Activated CD8-positive, alpha-beta T cell treated with anti-CD3 and anti-CD28 coated beads for 36 hours (primary cell): ENCODE results near the gene MYH1. TPM values are rescaled to one million over a fixed set of nuclear protein-coding genes. Genes with fewer than 3 reads are reported as not detected.
"Not testable (repeated sequence)": the region's sequence is repeated elsewhere in the genome, so short reads cannot be mapped to it uniquely, and the experiment has no call there.

Source experiments
- ATAC-seq: fragments of 200-7000 bp; cut with Tn5 transposase; one replicate; pipeline ENCODE4 v1.10.0; 2021; ENCODE audit warnings: mild to moderate bottlenecking, moderate library complexity
- CTCF ChIA-PET: fragments of 350-600 bp; sonication (Branson Sonifier 250); formaldehyde crosslinking; loops from one replicate; lab custom pipeline; 2021; ENCODE audit warnings: antibody characterized with exemption; lab: Charles Lee
- POLR2A ChIA-PET: fragments of 350-600 bp; sonication (Branson Sonifier 250); formaldehyde crosslinking; loops from one replicate; lab custom pipeline; 2021; ENCODE audit warnings: antibody characterized with exemption; lab: Charles Lee
- DNase-seq: peaks from one replicate; pipeline ENCODE4 v3.0.0-alpha.2; 2020
- H3K27ac Mint-ChIP-seq: one replicate; pipeline ENCODE4 v1.8.0; 2021; ENCODE audit warnings: mild to moderate bottlenecking, mixed read lengths
- H3K27me3 Mint-ChIP-seq: one replicate; pipeline ENCODE4 v1.8.0; 2021; ENCODE audit warnings: mixed read lengths
- H3K36me3 Mint-ChIP-seq: one replicate; pipeline ENCODE4 v1.8.0; 2021; ENCODE audit warnings: low read depth, mixed read lengths
- H3K4me1 Mint-ChIP-seq: one replicate; pipeline ENCODE4 v1.8.0; 2021; ENCODE audit warnings: low read depth, mixed read lengths
- H3K4me3 Mint-ChIP-seq: one replicate; pipeline ENCODE4 v1.8.0; 2021; ENCODE audit warnings: mild to moderate bottlenecking, moderate library complexity, mixed read lengths
- H3K9me3 Mint-ChIP-seq: one replicate; pipeline ENCODE4 v1.8.0; 2021; ENCODE audit warnings: mixed read lengths
- intact Hi-C: fragments of 100-400 bp; cut with micrococcal nuclease; formaldehyde crosslinking; loops from one replicate; pipeline ENCODE4 v1.10.0; 2022
- total RNA-seq, 2 experiments: library from RNA; stranded (reverse); gene quantifications; one replicate each; pipeline ENCODE4 v1.2.3, GENCODE V29; 2021
- TF ChIP-seq, protein P1 (sequence below): fragments of 200-600 bp; IDR thresholded peaks from one replicate; pipeline ENCODE4 v1.8.0; 2022; ENCODE audit warnings: antibody characterized with exemption, mild to moderate bottlenecking

MYH1 gene
- total RNA-seq, 2 experiments from 2014 or later, result not detected

DNA sequence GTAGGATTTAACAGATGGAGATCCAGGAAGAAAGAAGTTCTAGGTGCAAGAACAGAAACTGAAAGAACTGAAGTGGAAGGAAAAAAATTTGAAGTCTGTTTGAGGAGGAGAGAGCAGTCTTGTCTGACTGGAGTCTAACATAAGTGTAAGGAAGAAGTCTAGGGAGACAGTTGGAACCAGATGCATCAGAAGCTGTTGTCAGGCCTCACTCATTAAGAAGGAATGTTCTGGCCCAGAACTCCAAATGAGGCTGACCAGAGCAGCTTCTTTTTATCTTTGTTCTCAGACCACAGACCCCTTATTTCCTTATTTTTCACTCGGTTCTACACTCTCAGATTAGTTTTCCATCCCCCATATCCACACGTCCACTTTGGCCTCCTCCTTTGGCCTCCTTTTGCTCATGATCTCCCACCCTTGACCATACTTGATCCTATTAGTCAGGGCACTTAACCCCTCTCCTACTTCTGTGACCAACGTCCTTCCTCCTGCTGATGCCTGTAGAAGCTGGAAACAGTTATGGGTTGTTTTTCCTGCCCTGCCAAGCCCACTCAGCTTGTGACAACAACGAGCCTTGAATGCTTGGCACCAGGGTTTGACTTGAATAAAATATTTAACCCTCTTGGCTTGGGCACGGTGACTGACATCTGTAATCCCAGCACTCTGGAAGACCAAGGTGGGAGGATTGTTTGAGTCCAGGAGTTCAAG is 38.1 kb upstream of the MYH1 start:
- H3K4me3 Mint-ChIP-seq, result no peak overlapping the region
- DNase-seq, result no peak
- H3K27ac Mint-ChIP-seq, result no peak overlapping the region
- POLR2A ChIA-PET, result no interaction called here
- intact Hi-C loops, result no loop called here
- ATAC-seq, result no peak
- peaks cover 9% of the 10 kb centered on the region for H3K27me3 Mint-ChIP-seq
- CTCF ChIA-PET, result no interaction called here
- TF ChIP-seq, protein P1, sequence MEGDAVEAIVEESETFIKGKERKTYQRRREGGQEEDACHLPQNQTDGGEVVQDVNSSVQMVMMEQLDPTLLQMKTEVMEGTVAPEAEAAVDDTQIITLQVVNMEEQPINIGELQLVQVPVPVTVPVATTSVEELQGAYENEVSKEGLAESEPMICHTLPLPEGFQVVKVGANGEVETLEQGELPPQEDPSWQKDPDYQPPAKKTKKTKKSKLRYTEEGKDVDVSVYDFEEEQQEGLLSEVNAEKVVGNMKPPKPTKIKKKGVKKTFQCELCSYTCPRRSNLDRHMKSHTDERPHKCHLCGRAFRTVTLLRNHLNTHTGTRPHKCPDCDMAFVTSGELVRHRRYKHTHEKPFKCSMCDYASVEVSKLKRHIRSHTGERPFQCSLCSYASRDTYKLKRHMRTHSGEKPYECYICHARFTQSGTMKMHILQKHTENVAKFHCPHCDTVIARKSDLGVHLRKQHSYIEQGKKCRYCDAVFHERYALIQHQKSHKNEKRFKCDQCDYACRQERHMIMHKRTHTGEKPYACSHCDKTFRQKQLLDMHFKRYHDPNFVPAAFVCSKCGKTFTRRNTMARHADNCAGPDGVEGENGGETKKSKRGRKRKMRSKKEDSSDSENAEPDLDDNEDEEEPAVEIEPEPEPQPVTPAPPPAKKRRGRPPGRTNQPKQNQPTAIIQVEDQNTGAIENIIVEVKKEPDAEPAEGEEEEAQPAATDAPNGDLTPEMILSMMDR, result no peak
- no peaks in the 10 kb centered on the region for H3K36me3 Mint-ChIP-seq
- no peaks in the 10 kb centered on the region for H3K9me3 Mint-ChIP-seq
- H3K4me1 Mint-ChIP-seq, result no peaks in the 10 kb centered on the region

DNA sequence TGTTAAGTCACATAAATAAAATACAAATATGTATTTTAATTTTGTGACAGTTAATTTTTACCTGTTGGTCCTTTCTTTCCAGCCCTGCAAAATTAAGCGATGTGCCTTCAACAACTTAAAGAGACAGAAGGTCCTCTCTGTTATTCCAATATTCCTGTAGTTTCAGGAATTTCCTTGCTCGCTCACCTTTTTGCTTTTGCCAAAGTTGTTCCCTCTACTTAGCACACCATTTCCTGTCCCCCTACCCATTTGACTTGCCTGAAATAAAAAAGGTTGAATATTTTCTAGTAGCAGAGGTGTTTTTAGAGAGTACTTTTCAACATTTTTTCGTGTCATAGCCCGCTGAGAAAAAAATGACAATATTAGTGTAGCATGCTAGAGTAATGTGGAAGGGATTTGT is 31.7 kb upstream of the MYH1 start:
- Mint-ChIP-seq H3K4me3 (no peak overlapping the region), H3K4me1 (no peaks in the 10 kb centered on the region), H3K27me3 (peaks cover 14% of the 10 kb centered on the region), H3K9me3 (no peaks in the 10 kb centered on the region), H3K36me3 (no peaks in the 10 kb centered on the region), H3K27ac (no peak overlapping the region)
- POLR2A ChIA-PET, result interaction anchor here (0.5 kb wide), 1 partner anchor 12 kb away, joined by 3 read pairs; no protein-coding TSS in a partner anchor
- TF ChIP-seq, protein P1, result no peak
- no peak for ATAC-seq
- intact Hi-C loops, result no loop called here
- CTCF ChIA-PET, result interaction anchor here (0.6 kb wide), 1 partner anchor 95 kb away, joined by 4 read pairs; no protein-coding TSS in a partner anchor
- DNase-seq, result no peak

DNA sequence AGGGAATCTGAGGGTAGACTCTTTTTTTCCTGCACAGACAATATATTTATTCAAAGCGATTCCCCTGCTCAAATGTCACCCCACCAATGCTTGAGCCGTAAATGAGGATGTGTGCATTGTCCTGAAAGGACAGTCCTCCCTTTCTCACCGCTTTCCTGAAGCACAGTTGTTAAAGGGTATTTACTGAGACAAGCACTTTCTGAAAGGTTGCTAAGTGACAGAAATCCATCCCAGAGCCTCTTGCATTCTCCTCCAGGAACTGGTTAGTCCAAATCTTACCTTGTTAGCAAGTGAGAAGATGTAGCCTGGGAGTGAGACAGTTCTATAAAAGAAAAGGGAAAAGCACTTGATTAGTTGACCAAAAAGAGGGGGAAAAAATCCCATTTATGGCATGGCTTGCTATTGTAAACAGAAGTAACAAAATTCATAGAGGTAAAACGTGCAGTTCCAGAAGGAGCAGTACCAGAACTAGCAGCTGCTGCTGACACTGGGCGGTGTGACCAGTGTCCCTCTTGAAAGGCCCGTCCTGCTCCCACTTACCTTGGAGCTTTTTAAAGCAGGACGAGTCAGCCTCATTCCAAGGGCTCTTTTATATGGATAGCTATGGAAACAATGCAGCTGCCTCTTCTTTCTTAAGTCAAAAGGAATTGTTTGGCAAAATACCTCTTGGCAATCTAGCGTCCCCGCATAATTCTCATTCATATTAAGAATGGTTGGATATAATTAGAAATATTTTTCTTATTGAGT is 30.9 kb upstream of the MYH1 start, which contains the start of gene MYH2:
MYH2 (minus strand) TSS at position 563 of the 747 bp plus-strand sequence. CDS start 1,738 bp downstream, outside the sequence.
- POLR2A ChIA-PET, result no interaction called here
- DNase-seq (no peak), ATAC-seq (no peak)
- intact Hi-C loops, result no loop called here
- H3K9me3 Mint-ChIP-seq, result no peaks in the 10 kb centered on the region
- no peaks in the 10 kb centered on the region for H3K4me1 Mint-ChIP-seq
- CTCF ChIA-PET, result no interaction called here
- peaks cover 14% of the 10 kb centered on the region for H3K27me3 Mint-ChIP-seq
- H3K36me3 Mint-ChIP-seq, result no peaks in the 10 kb centered on the region
- TF ChIP-seq, protein P1, result no peak
- H3K4me3 Mint-ChIP-seq, result no peak within 1 kb of the TSS
- H3K27ac Mint-ChIP-seq, result no peak within 1 kb of the TSS

DNA sequence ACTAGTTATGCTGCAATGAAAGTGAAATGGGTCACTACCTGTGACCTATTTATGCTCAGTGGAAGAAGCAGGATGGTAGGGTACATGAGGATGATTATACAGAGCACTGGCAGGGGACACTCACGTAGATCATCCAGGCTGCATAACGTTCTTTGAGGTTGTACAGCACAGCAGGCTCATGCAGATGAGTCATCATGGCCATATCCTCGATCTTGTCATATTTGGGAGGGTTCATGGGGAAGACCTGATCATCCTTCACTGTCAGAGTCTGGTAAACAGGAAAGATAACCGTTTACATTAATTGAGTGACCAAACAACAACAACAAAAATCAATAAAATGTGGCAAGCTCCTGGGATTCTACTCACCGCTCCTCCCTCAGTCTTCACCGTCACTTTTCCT is 29.0 kb upstream of the MYH1 start:
- Mint-ChIP-seq H3K36me3 (no peaks in the 10 kb centered on the region), H3K27me3 (peaks cover 11% of the 10 kb centered on the region), H3K4me3 (no peak overlapping the region), H3K9me3 (peaks cover 2% of the 10 kb centered on the region), H3K27ac (no peak overlapping the region), H3K4me1 (no peaks in the 10 kb centered on the region)
- DNase-seq (no peak), ATAC-seq (no peak)
- ChIA-PET POLR2A (no interaction called here), CTCF (no interaction called here)
- intact Hi-C loops, result no loop called here
- TF ChIP-seq, protein P1, result no peak

DNA sequence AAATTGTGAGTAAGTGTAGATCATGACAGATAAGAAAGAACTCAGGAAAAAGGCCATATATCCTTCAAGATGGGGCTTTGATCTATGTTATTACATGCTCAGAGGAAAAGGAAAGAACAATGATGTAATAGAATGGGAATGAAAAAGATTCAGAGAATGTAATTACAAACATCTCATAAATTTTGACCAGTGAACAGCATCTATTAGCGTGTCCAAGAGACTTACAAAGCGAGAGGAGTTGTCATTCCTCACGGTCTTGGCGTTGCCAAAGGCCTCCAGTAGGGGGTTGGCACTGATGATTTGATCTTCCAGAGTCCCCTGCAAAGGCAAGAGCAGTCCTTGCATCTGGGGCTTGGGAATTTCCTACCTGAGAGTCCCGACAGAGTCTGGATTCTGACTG is 25.1 kb upstream of the MYH1 start:
- H3K4me1 Mint-ChIP-seq, H3K27me3 Mint-ChIP-seq: not testable (repeated sequence)
- CTCF ChIA-PET, result interaction anchor here (0.9 kb wide), 1 partner anchor 65 kb away, joined by 3 read pairs; no protein-coding TSS in a partner anchor

DNA sequence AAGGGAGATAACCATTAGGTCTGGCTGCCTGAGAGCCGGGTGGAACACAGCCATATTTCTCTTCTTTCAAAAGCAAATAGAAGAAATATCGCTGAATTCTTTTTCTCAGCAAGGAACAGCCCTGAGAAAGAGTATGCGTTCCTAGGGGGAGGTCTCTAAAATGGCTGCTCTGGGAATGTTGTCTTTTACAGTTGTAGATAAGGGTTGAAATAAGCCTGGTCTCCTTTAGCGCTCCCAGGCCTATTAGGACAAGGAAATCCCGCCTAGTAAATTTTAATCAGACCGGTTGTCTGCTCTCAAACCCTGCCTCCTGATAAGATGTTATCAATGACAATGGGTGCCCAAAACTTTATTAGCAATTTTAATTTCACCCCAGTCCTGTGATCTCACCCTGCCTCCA is 22.8 kb upstream of the MYH1 start:
- H3K4me3 Mint-ChIP-seq, ATAC-seq, POLR2A ChIA-PET, H3K36me3 Mint-ChIP-seq, intact Hi-C loops, H3K27me3 Mint-ChIP-seq, CTCF ChIA-PET, DNase-seq, H3K4me1 Mint-ChIP-seq, H3K27ac Mint-ChIP-seq: not testable (repeated sequence)
- peaks cover 17% of the 10 kb centered on the region for H3K9me3 Mint-ChIP-seq

More for the DNA sequence above, 25.1 kb upstream of the MYH1 start:
- intact Hi-C loops, ATAC-seq, DNase-seq, H3K27ac Mint-ChIP-seq, H3K36me3 Mint-ChIP-seq, H3K4me3 Mint-ChIP-seq: not testable (repeated sequence)
- POLR2A ChIA-PET, result interaction anchor here (0.8 kb wide), 1 partner anchor 122 kb away, joined by 3 read pairs; no protein-coding TSS in a partner anchor
- peaks cover 17% of the 10 kb centered on the region for H3K9me3 Mint-ChIP-seq
